ENCODE data around the gene SMIM41.

SMIM41 gene

DNA sequence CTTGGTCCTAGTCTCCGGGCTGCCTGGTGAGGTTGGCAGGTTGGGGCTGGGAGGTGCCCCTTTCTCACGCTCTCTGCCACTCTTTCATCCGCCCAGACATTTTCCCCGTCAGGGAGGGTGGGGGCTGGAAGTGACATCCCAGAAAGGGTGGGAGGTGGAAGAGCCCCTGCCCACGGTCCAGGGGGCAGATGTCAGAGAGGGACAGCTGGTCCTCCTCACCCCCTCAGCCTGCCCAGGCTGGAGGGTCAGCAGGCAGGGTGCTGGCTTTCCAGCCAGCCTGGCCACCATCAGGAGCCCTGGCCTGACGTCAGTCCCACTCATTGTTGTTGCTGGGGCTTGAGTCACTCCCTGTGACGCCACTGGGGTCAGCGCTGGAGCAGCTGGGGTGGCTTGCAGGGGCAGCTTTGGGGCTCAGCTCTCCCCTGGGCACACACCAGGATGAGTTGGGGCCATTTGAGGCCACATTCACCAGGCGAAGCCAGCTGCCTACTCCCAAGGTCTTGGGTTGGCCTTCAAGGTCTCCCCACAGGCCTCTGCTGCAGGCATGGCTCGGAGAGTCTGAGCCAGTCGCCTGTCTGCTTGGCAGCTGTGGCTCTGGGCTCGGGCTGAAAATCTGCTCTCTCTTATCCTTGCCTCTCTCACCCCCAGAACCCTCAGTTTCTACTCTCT lies 15.4 kb upstream of the SMIM41 start:
- no peak for DNase-seq

GRCh38 chr12:52066346-52067080 lies 13.0 kb upstream of the SMIM41 start:
- DNase-seq = no peak

DNA sequence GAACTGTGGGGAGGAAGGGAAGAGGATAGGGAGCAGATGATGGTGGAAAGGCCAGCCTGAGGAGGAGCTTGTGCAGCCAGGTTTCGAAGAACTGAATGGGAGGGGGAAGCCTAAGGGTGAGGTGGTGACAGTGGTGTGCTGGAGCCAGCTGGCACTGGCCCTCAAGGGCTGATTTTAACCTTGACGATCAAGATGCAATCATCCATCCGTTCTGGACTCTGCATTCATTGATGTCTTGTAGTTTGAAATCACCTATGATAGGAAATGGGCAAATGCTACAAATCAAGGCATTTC lies 12.5 kb upstream of the SMIM41 start:
- DNase-seq = no peak

DNA sequence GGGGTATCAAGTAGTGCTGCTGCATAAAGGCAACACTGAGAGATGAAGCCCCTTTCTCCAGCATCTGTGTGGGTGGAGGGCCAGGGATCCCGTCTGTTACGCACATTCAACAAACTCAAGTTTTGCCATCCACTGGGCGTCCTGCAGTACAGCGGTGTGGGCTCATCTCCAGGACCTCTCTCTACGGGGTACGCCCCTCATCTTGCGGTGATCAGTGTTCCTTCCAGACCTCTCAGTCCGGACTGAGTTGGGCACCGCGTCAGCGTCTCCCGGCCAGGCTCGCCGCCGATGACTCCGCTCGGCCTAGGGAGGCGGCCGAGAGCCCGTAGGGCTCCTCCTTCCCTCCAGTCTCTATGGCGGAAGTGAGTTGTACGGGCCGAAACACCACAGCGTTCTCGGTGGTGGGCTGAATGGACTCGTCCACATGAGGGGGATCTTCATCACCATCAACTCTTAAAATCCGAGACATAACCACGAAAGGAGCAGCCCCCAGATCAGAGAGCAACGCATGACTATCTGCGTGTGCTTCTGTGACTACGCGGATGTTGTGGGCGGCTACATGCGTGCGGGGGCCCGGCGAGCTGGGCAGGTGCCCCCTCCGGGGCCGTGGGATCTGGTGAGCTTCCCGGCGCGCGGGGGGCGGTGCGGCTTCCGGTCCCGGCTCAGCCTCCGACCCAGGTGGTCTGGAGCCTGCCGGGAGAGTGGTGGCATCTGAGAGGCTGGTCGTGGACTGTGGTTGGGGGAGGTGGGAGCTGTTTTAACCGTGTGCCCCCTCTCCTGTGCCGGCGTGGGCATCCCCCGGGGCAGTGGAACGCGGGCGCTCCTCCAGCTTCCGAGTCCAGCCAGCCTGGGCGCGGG lies 9.9 kb upstream of the SMIM41 start, which contains the start of gene ATG101:
TSS of gene ATG101 (plus strand) at position 652 of the 858 bp plus-strand sequence. CDS start 3,673 bp downstream, outside the sequence.
- peak; percentile 90 for DNase-seq

DNA sequence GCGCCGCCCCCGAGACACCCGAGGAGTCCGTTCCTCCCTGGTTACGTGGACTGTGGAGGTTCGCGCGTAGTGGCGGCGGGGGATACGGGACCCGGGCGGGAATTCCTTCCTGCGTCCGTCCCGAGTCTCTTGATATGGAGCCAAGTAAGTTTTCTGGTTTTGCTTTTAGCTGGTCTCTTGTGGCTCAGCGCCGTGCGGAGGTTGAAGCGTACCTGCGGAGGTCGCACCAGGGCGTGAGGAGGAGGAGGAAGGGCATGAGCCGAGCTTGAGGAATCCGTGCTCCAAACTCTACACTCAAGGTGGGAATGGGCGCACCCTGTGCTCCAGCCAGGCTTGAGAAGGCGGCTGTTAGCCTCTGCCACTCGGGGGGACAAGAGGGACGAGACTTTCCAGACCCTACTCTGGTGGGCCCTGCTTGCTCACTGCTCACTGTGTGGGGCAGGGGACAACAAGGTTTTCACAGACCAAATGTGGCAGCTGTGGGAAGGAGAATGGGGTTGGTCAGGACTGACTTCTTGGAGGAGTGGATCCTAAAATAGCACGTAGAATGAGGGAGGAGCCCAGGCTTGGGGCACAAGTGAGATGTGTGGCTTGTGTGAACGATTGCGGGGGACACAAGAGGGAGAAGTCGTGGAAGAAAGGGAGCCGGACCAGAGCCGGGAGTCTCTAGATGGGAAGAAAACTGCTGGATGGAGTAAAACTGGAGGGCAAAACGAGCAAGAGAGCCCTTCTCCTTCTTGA lies 9.1 kb upstream of the SMIM41 start:
- no peak for DNase-seq

- DNase-seq = no peak
Measured at GRCh38 chr12:52073531-52074381, 5.7 kb upstream of the SMIM41 start.

DNA sequence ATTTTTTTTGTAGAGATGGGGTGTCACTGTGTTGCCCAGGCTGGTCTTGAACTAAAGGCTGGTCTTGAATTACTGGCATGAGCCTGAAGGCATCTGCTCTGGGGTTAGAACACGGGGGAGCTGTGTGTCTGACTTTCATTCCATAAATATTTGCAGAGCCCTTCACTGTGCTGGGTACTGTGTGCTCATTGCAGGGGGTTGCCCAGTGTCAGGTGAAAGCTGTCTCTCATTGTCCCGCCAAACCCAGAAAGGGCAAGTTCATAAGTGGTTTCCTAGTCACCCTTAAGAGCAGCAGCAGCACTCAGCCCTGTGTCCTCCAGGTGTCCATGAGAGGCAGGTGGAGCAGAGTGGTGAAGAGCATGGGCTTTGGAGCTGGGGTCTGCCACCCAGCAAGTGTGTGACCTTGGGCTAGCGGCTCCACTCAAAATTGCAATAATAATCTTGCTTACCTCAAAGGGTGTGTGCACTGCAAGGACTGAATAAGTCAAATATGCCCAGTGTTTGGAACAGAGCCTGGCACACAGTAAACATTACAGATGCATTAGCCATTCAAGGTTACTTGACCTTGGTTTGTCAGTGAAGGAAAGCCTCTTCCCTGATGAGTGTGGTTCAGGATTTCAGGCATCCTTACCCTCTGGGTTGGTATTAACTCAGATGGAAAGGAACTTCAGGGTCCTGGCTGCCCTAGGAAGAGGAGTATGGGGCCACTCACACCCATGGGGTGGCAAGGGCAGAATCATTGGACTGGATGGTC lies 4.4 kb upstream of the SMIM41 start:
- no peak for DNase-seq

DNA sequence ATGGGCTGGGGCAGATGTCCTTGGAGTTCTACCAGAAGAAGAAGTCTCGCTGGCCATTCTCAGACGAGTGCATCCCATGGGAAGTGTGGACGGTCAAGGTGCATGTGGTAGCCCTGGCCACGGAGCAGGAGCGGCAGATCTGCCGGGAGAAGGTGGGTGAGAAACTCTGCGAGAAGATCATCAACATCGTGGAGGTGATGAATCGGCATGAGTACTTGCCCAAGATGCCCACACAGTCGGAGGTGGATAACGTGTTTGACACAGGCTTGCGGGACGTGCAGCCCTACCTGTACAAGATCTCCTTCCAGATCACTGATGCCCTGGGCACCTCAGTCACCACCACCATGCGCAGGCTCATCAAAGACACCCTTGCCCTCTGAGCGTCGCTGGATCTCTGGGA lies 2.7 kb upstream of the SMIM41 start:
- no peak for DNase-seq

DNA sequence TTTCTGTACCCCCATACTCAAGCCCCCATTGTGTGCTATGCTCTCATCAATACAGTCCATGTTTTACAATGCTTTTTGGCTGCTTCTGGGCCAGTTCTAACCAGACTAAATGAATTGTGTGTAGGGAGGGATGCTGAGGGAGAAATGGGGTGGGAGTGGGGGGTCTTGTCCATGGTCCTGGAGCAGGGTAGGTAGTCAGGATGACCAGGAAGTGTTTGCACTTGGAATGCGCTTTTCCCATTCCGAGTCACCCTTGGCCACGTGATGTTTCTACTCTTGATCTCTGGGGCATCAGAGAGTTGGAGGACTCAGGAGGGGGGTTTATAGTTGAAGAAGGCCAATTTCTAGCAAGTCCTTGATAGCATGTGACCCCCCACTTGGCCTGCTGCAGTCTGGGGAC lies 1.2 kb upstream of the SMIM41 start:
- DNase-seq = no peak

DNA sequence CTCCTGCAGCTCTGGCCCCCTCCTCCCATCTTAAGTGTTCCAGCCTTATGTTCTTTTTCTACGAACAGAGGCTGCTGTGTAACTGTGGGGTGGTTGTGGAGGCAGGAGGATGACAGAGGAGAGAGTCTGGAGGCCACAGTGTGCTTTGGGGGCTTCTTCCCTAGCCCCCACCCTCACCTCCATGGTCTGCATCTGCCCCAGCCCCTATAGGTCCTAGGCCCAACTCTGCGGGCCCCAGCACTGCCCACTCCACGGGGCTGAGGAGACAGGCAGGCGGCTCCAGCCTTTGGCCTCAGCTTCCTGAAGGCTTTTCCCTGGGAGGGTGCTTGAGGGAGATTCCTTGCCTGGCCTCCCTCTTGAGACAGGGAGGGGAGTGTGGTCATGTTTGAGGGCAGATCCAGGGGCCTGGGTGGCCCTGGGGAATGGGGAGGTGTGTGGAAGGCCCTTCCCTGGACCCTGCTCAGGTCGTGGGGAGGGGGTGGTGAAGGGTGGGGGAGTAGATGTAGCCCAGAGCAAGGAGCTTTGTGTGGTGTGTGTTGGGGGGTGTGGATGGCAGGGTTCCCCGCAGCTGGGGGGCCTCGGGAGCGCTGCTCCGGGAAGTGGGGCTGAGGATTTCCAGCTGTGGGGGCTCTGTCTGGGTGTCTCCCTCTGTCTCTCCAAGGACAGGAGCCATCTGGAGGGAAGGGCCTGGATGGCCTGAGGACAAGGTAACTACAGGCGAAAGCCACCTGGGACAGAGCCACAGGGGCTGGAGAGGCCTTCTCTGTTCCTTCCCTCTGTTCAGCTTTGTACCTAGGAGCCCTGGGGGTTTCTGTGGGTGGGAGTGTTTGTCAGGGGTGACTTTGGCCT lies 1.1 kb downstream of the SMIM41 start:
- DNase-seq = no peak

DNA sequence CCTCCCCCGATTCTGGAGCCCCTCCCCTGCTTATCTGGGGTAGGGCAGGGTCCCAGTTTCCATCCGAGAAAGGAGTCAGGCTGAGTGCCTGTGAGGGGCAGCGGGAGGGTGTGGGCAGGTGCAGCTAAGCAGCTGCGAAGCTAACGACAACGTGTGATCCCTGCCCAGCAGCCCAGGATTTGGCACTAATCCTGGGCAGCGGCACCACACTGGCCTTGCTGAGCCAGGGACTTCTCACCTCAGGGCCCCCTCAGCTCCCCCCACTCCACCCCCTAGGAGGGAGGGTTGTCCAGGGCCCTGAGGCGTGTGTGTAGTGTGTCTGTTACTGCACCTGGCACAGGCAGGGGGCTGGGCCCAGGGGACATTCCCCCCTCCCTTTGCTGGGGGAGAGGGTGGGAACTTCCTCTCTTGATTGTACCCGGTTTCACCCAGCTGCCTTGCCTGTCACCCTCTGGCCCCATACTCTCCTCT lies 1.8 kb downstream of the SMIM41 start:
- DNase-seq = no peak

DNA sequence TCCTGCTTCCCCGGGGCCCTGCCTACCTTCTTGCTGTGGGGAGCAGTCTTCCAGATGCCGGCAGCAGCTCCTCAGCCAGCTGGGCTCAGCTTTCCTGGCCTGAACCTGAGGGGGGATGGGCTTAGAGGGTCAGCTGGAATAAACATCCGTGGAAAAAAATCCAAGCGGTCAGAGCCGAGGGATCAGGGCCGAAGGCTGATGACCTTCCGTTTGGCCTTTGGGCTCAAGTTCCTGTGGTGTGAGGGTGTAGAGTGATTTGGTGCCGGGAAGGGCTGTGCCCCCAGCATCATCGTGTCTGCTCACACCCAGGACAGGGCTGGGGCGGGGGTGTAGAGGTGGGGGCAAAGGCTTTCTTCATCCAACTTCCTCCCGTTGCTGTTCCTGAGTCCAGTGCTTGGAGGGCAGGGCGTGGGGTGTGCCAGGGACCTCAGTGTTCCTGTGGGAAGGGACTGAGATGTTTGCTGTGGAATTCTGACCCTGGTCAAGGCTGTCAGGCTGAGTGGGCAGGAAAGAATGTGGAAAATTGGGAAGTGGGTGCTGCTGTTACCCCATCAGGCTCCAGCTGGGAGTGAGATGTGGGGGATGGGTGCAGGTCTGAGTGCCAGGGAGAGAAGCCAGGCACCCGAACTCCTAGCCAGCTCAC lies 2.6 kb downstream of the SMIM41 start:
- DNase-seq = no peak

DNA sequence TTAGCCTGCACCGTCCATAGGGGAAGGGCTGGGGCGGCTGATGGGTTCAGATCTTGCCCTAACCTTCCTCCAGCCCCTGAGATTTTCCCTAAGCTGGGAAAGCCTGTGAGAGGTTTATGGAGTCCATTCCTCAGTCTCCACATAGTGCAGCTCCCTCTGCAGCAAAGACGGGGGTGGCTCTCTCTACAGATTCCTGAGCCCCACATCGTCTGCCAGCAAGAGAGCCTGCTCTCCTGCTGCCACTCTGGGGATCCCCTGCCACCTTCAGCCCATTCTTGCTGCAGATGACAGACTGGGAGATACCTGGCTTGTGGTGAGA lies 3.1 kb downstream of the SMIM41 start:
- no peak for DNase-seq

- DNase-seq = peak; percentile 67
Measured at GRCh38 chr12:52082988-52083637, 3.6 kb downstream of the SMIM41 start.

GRCh38 chr12:52083638-52083996 lies 4.1 kb downstream of the SMIM41 start:
- no peak for DNase-seq

GRCh38 chr12:52084491-52085231 lies 5.2 kb downstream of the SMIM41 start:
- no peak for DNase-seq

DNA sequence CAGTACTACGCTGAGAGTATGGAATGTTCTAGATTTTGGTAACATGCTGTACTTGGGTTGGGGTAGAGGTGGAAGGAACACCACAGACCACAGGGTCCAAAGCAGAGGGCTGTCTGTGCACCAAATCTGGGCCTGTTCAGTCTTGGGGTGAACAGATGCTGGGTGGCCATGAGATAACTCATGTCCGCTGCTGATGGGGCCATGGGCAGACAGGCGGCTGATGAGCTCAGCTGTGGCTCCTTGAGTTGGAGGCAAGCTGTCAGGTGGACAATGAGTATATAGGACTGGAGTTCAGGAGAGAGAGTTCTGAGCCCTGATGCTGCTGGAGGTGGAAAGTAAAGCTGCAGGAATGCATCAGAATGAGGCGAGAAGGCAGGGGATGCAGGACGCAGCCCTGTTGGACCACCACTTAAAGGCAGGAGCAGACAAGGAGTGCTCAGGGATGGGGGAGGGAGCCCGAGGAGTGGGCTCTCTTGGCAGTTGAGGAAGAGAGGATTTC lies 6.2 kb downstream of the SMIM41 start:
- DNase-seq = no peak

DNA sequence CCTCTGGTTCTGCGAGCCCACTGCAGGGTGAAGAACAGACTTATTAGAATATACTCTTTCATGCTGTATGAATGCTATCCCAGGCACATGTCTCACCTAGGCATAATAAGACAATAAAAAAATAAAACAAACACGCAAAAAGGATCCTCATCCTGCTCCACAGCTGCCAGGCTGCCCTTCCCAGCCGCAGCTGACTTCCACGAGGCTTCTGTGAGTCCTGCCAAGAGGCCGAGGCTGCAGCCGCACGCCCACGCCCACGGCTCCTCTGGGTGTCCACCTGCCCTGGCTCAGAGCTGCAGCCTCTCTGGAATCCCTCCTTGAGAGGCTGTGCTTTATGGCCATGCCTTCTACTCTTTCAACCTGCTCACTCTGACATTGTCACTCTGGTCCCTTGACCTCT lies 6.9 kb downstream of the SMIM41 start:
- no peak for DNase-seq
